Right atrium auricular region (tissue), 2 donors: ENCODE data around the gene NPM1. TPM values are rescaled to one million over a fixed set of nuclear protein-coding genes. Genes with fewer than 3 reads are reported as not detected.

Experiments
- DNase-seq: peaks from one replicate; pipeline ENCODE4 v3.0.0-alpha.2; 2019; ENCODE audit warnings: low spot score
- H3K27ac ChIP-seq, 2 donors: fragments of 200-600 bp; sonication (generic); 1 replicate in 1 of 2; 2 replicates in 1 of 2; pipeline ENCODE4 v1.5.1; 2016 to 2019
- H3K27me3 ChIP-seq, 2 donors: fragments of 200-600 bp; sonication (generic); one replicate each; pipeline versions ENCODE4 v1.5.1 to v1.6.0; 2017 to 2019
- H3K36me3 ChIP-seq: fragments of 200-600 bp; sonication (generic); one replicate; pipeline ENCODE4 v1.5.1; 2016
- H3K4me1 ChIP-seq, 2 donors: fragments of 200-600 bp; sonication (generic); one replicate each; pipeline versions ENCODE4 v1.5.1 to v1.6.0; 2017 to 2019
- H3K4me3 ChIP-seq, 2 donors: fragments of 200-600 bp; sonication (generic); 1 replicate in 1 of 2; 2 replicates in 1 of 2; pipeline ENCODE4 v1.5.1; 2017 to 2019; ENCODE audit warnings: mild to moderate bottlenecking in 1 of 2, moderate library complexity in 1 of 2
- H3K9me3 ChIP-seq, 2 donors: fragments of 200-600 bp; sonication (generic); one replicate each; pipeline ENCODE4 v1.5.1; 2019
- total RNA-seq, 2 donors: library from RNA; depleted of rRNA; stranded (reverse); fragments of >200 nt; gene quantifications; one replicate each; pipeline ENCODE4 v1.1.0, GENCODE V29; 2016
- TF ChIP-seq, protein P1 (sequence below), 2 donors: fragments of 200-600 bp; sonication (generic); IDR thresholded peaks; one replicate each; pipeline ENCODE4 v1.5.1; 2019; ENCODE audit warnings: antibody characterized with exemption in 2 of 2

NPM1 gene
- total RNA-seq, 2 donors from 2014 or later: 271 to 353 TPM

DNA sequence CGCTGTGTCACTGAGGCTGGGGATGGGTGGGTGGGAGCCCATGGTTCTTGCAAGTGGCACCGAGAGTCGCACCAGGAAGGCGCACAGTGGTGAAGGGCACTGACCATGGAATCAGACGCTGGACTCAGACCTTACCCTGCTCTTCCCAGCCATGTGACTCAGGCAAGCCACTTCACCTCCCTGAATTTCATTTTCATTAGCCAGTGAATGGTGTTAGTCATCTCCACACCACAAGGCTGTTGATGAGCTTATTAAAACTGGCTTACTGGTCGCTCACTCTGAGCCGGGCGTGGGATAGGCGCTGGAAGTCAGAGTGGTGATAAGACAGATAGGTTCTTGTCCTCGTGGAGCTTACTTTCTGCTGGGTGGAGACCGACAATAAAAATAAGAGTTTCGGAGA is 56.9 kb downstream of the NPM1 start:
- peaks cover 0 to 29% of the 10 kb centered on the region in 2 donors for H3K4me1 ChIP-seq
- TF ChIP-seq, protein P1, sequence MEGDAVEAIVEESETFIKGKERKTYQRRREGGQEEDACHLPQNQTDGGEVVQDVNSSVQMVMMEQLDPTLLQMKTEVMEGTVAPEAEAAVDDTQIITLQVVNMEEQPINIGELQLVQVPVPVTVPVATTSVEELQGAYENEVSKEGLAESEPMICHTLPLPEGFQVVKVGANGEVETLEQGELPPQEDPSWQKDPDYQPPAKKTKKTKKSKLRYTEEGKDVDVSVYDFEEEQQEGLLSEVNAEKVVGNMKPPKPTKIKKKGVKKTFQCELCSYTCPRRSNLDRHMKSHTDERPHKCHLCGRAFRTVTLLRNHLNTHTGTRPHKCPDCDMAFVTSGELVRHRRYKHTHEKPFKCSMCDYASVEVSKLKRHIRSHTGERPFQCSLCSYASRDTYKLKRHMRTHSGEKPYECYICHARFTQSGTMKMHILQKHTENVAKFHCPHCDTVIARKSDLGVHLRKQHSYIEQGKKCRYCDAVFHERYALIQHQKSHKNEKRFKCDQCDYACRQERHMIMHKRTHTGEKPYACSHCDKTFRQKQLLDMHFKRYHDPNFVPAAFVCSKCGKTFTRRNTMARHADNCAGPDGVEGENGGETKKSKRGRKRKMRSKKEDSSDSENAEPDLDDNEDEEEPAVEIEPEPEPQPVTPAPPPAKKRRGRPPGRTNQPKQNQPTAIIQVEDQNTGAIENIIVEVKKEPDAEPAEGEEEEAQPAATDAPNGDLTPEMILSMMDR (IDR thresholded peaks at IDR 0.05): no peak

DNA sequence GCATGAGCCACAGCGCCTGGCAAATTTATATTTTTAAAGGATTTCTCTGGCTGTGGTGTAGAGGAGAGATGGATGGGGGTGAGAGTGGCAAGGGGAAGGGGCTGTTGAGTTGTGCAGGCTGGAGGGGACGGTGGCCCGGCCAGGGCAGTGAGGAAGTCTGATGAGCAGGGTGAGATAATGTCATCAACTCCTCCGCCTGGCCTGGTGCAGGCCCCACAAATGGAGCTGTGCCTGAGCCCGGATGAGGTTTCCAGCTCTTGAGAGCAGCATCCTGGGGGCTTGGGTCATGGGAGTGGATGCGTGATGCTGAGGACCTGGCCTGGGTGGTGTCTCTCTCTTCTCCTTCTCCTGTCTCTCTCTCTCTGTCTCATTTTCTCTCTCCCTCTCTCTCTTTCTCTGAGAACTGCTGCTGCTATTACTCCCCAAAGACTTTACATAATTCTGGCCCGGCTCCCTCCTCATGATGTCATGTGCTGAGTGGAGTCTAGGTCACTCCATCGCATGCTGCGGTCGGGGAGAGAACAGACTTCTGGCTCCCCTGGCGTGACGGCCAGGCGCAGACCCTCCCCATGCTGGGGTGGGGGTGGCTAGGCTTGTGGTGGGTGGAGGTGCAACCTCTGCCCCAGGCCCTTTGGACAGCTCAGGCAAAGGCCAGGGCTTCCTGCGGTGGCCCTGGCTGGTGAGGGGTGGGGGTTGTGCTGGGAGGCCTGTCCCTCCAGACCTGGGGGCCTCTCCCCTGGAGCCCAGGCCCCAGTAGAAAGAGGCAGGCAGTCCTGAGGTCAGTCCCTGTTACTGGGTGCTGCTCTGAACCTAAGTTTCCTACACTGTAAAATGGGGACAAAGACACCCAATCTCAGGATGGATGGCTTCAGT is 58.2 kb downstream of the NPM1 start:
- peak; percentile 77 for DNase-seq
- Histone ChIP-seq H3K9me3 (no peaks in the 10 kb centered on the region), H3K27ac (peak overlapping the region in 1 of 2 donors; percentile 34), H3K4me3 (no peak overlapping the region), H3K36me3 (no peaks in the 10 kb centered on the region), H3K4me1 (peaks cover 0 to 26% of the 10 kb centered on the region in 2 donors), H3K27me3 (no peaks in the 10 kb centered on the region)
- TF ChIP-seq, protein P1 (IDR thresholded peaks at IDR 0.05): no peak

More for the DNA sequence above, 56.9 kb downstream of the NPM1 start:
- Histone ChIP-seq H3K9me3 (no peaks in the 10 kb centered on the region), H3K4me3 (no peak overlapping the region), H3K27me3 (no peaks in the 10 kb centered on the region), H3K36me3 (no peaks in the 10 kb centered on the region), H3K27ac (no peak overlapping the region)
- no peak for DNase-seq

DNA sequence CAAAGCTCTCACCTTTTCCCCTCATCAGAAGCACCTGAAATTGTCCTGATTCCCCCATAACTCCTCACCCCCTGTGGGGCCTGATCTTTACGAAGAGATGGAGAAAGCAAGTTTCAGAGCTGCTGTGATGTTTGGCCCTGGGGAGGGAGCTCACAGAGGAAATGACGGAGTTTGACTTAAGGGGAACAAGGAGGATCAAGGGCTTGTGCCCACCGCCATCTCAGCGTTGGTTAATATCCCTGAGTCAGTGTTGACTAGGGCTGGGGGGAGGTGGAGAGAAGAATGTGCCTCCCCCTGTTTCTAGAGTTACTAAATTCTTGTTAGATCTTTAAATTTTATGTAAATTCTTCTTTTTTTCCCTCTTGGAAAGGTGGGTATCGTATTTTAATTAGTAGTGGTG is 59.6 kb downstream of the NPM1 start:
- TF ChIP-seq, protein P1 (IDR thresholded peaks at IDR 0.05): no peak
- H3K4me1 ChIP-seq: peaks cover 0 to 20% of the 10 kb centered on the region in 2 donors

DNA sequence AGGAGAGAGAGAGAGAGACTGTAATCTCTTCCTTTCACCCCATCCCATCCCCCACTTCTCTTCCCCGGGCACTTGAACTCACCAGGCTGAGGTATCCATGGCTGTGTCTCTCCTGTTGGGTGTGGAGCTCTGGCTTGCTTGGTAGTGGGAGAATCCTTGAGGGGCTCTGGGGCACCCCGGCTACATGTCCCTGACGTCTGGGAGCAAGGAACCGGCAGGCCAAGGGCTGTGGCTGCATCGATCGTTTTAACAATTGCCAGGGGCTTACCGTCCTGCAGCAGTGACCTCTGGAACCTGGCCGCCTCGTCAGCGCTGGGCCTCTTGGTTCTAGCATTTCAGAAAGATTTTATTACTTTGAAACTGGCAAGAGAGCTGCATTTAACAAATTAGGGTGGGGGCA is 61.8 kb downstream of the NPM1 start:
- H3K4me3 ChIP-seq: no peak overlapping the region
- H3K27me3 ChIP-seq: no peaks in the 10 kb centered on the region
- H3K27ac ChIP-seq: no peak overlapping the region
- H3K9me3 ChIP-seq: no peaks in the 10 kb centered on the region
- TF ChIP-seq, protein P1 (IDR thresholded peaks at IDR 0.05): no peak
- H3K4me1 ChIP-seq: peaks cover 0 to 16% of the 10 kb centered on the region in 2 donors
- H3K36me3 ChIP-seq: no peaks in the 10 kb centered on the region
- DNase-seq: no peak

More for the DNA sequence above, 59.6 kb downstream of the NPM1 start:
- H3K9me3 ChIP-seq: no peaks in the 10 kb centered on the region
- no peaks in the 10 kb centered on the region for H3K36me3 ChIP-seq
- H3K4me3 ChIP-seq: no peak overlapping the region
- H3K27me3 ChIP-seq: no peaks in the 10 kb centered on the region
- H3K27ac ChIP-seq: no peak overlapping the region
- no peak for DNase-seq

DNA sequence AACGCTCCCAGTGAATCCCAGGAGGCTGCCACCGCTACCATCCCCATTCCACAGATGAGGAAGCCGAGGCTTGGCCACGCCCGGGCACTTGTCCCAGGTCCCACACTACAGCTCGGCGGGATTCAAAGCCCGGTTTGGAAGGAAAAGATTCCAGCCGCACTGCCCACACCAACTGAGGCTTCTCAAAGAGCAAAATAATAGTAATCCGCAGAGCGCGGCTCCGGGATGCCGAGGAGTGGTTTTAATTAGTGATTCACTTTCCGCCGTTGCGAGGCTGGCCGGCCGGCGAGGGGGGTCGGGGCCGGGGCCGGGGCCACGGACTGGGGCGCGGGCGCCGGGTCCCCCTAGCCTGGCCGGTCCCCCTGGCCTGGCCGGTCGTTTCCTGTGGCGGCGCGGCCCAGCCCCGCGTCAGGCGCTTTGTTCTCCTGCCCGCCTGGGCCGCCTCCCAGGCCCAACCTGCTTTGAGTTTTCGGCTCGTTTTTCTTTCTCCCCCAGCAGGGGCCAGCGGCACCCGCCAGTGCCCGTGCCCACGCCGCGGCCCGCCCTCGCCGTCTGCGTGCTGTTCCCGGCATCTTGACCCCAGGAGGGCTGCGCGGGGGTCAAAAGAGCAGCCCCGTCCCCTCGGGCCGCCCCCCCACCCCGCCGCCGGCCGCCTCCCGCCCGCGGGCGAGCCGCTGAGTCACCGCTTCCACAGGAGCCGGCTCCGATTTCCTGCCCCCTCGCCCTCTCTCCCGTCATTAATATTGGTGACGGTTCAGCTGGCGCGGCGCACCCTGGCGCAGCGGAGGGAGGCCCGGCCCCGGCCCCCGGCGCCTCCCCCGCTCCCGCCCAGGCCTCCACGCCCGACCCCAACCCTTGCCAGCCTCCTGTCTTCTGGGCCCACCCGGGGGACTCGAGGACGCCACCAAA is 63.0 kb downstream of the NPM1 start:
- H3K9me3 ChIP-seq: no peaks in the 10 kb centered on the region
- no peaks in the 10 kb centered on the region for H3K27me3 ChIP-seq
- H3K4me1 ChIP-seq: peaks cover 0 to 13% of the 10 kb centered on the region in 2 donors
- peak; percentile 70 for DNase-seq
- H3K36me3 ChIP-seq: no peaks in the 10 kb centered on the region
- TF ChIP-seq, protein P1 (IDR thresholded peaks at IDR 0.05): no peak
- H3K4me3 ChIP-seq: peak overlapping the region; percentile 29 to 52
- H3K27ac ChIP-seq: peak overlapping the region; percentile 79 to 84
